Measurements from ENCODE around the gene VAT1. TPM values are rescaled to one million over a fixed set of nuclear protein-coding genes. Genes with fewer than 3 reads are reported as not detected.

VAT1 gene
- total RNA-seq, 1 donor from 2014 or later: 567 TPM

DNA sequence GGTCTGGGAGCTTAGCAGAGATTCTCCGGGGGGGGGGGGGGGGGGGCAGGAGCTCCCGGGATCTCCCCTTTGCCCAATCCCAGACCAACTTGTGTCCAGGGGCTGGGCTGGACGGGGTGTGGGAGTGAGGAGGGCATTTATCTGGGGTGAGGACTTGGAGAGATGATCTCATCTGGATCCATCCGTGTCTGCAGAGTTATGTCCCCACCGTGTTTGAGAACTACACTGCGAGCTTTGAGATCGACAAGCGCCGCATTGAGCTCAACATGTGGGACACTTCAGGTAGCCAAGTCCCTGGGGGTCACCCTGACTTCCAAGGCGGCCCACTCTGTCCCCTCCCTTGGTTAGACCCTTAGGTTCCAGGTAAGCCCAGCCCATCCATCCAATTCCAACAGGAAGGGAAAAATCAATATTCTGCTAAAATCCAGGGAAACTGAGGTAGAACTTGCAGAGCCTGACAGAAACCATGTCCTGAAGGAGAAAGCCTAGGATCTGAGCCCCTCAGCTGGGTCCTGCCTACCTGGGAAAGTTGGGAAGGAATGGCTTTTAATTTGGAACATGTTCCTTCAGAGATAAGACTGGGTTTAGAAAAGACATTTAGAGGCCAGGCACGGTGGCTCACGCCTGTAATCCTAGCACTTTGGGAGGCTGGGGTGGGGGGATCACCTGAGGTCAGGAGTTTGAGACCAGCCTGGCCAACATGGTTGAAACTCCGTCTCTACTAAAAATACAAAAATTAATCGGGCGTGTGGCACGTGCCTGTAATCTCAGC, 3.8 kb upstream of the VAT1 start:
- Mint-ChIP-seq H3K27me3 (ENCODE audit: low read depth) (no peaks in the 10 kb centered on the region), H3K9me3 (ENCODE audit: low read depth) (no peaks in the 10 kb centered on the region), H3K4me1 (ENCODE audit: low read depth) (peaks cover 11% of the 10 kb centered on the region), H3K36me3 (ENCODE audit: low read depth) (peaks cover 1% of the 10 kb centered on the region), H3K4me3 (ENCODE audit: unreplicated experiment) (peak overlapping the region; percentile 67), H3K27ac (ENCODE audit: unreplicated experiment) (no peak overlapping the region)
- no peak for DNase-seq (ENCODE audit: low spot score)
- TF ChIP-seq, protein P1, sequence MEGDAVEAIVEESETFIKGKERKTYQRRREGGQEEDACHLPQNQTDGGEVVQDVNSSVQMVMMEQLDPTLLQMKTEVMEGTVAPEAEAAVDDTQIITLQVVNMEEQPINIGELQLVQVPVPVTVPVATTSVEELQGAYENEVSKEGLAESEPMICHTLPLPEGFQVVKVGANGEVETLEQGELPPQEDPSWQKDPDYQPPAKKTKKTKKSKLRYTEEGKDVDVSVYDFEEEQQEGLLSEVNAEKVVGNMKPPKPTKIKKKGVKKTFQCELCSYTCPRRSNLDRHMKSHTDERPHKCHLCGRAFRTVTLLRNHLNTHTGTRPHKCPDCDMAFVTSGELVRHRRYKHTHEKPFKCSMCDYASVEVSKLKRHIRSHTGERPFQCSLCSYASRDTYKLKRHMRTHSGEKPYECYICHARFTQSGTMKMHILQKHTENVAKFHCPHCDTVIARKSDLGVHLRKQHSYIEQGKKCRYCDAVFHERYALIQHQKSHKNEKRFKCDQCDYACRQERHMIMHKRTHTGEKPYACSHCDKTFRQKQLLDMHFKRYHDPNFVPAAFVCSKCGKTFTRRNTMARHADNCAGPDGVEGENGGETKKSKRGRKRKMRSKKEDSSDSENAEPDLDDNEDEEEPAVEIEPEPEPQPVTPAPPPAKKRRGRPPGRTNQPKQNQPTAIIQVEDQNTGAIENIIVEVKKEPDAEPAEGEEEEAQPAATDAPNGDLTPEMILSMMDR (IDR thresholded peaks at IDR 0.05): no peak

DNA sequence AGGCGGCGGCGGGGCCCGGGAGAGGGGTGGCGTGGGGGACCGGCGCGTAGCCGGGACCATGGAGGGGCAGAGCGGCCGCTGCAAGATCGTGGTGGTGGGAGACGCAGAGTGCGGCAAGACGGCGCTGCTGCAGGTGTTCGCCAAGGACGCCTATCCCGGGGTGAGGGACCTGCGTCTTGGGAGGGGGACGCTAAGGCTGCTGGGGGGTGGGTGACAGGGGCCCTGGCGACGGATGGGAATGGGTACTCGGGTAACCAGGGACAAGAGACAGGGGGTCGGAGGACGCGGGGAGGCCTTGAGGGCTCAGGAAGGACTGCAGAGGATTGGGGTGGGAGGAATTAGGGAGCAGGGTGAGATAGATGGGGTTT, 3.1 kb upstream of the VAT1 start:
- Mint-ChIP-seq H3K36me3 (ENCODE audit: low read depth) (peaks cover 2% of the 10 kb centered on the region), H3K4me1 (ENCODE audit: low read depth) (peaks cover 16% of the 10 kb centered on the region), H3K27me3 (ENCODE audit: low read depth) (no peaks in the 10 kb centered on the region), H3K27ac (ENCODE audit: unreplicated experiment) (no peak overlapping the region), H3K4me3 (ENCODE audit: unreplicated experiment) (peak overlapping the region; percentile 67), H3K9me3 (ENCODE audit: low read depth) (no peaks in the 10 kb centered on the region)
- DNase-seq (ENCODE audit: low spot score): no peak
- TF ChIP-seq, protein P1 (IDR thresholded peaks at IDR 0.05): no peak

DNA sequence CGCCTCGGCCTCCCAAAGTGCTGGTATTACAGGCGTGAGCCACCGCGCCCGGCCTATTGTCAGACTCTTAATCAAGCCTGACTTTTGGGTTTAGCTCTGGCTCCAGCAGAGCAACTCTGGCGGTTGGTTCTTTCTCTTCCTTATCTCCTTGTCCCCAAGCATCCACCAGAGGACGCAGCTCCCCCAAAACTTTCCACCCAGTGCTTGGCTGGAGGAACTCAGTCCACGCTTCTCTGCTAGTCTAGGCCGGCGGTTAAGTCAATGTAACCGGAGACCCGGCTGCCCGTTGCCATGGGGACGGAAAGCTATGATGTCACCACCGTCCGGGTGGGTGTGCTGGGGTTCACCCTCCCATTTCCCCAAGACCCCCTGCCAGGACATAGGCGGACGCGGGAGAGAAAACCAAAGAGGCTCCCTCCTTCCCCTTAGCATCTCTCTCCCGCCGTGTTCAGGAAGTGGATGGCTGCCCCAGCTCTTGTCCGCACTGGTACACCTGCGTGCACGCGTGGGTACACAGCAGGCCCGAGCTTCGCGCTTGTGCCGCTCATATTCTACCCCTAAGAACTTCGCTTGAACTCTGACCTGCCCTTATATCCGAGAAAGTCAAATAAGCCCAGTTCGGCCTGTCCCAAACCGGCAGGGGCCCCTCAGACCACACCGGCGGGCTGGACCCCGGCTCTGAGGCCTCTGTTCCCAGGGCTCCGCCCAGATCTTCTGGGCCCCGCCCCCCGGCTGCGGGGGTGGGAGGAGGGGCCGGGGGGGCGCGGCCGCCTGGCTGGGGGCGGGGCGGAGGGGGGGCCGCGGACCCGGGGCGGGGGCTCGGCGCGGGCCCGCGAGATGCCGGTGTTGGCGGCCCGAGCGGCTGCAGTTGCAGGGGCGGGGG, 2.5 kb upstream of the VAT1 start, which contains the start of gene RND2:
RND2 (plus strand) TSS at position 825 of the 883 bp plus-strand sequence. CDS start 117 bp downstream, outside the sequence.
- Mint-ChIP-seq H3K27ac (ENCODE audit: unreplicated experiment) (peak within 1 kb of the TSS; percentile 90), H3K4me1 (ENCODE audit: low read depth) (peaks cover 22% of the 10 kb centered on the region), H3K9me3 (ENCODE audit: low read depth) (no peaks in the 10 kb centered on the region), H3K27me3 (ENCODE audit: low read depth) (no peaks in the 10 kb centered on the region), H3K4me3 (ENCODE audit: unreplicated experiment) (peak within 1 kb of the TSS; percentile 93), H3K36me3 (ENCODE audit: low read depth) (peaks cover 2% of the 10 kb centered on the region)
- TF ChIP-seq, protein P1 (IDR thresholded peaks at IDR 0.05): peak; percentile 86
- peak; percentile 95 for DNase-seq (ENCODE audit: low spot score)

DNA sequence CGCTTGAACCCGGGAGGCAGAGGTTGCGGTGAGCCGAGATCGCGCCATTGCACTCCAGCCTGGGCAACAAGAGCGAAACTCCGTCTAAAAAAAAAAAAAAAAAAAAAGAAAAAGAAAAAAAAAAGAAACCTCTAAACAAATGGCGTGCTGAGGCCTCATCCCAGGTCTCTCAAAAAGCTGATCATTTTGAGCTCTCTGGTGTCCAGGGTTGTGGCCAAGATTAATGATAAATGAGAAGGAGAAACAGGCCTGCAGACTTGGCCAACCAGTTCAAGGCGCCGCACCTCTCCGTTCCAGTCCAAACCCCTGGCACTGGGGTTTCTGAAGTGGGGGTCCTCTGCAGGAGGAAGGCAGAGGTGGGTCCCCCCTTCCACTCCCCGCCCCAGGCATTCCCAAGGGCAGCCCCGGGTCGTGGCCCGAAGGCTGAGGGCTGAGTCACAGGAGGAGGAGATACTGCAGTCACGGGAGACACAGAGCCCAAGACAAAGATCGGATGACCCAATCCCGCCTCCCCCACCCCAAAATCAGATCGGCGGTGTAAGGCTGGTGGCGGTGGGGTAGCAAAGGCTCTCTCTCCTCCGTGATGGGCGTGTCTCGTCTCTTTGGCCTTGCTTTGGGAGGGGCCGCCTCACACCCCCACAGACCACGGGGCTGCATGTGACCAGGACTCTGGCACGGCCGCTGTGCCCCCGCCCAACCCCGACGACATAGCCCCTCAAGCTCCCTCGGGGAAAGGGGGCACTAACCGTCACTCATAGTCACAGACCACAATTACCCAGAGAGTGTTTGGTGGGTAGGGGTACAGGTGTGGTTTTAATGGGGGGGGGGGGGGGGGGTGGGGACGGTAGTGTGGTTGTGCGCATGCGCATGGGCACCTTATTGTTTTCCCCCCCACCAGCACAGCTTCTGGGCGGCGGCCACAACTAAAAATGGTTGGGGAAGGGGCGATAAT, 1.1 kb downstream of the VAT1 start:
- H3K9me3 Mint-ChIP-seq (ENCODE audit: low read depth): no peaks in the 10 kb centered on the region
- H3K27ac Mint-ChIP-seq (ENCODE audit: unreplicated experiment): peak overlapping the region; percentile 98
- no peaks in the 10 kb centered on the region for H3K27me3 Mint-ChIP-seq (ENCODE audit: low read depth)
- DNase-seq (ENCODE audit: low spot score): no peak
- peak overlapping the region; percentile 93 for H3K4me3 Mint-ChIP-seq (ENCODE audit: unreplicated experiment)
- TF ChIP-seq, protein P1 (IDR thresholded peaks at IDR 0.05): no peak
- peaks cover 13% of the 10 kb centered on the region for H3K36me3 Mint-ChIP-seq (ENCODE audit: low read depth)
- H3K4me1 Mint-ChIP-seq (ENCODE audit: low read depth): peaks cover 36% of the 10 kb centered on the region

Measured in chondrocyte (in vitro differentiated cells).